Measurements from ENCODE around the gene FOXN1. TPM values are rescaled to one million over a fixed set of nuclear protein-coding genes. Genes with fewer than 3 reads are reported as not detected.

The FOXN1 gene
- total and polyA plus RNA-seq, 10 of the 15 experiments (the other 5 are each of a cell fraction or from before 2014, with no cell fraction given), result not detected

DNA sequence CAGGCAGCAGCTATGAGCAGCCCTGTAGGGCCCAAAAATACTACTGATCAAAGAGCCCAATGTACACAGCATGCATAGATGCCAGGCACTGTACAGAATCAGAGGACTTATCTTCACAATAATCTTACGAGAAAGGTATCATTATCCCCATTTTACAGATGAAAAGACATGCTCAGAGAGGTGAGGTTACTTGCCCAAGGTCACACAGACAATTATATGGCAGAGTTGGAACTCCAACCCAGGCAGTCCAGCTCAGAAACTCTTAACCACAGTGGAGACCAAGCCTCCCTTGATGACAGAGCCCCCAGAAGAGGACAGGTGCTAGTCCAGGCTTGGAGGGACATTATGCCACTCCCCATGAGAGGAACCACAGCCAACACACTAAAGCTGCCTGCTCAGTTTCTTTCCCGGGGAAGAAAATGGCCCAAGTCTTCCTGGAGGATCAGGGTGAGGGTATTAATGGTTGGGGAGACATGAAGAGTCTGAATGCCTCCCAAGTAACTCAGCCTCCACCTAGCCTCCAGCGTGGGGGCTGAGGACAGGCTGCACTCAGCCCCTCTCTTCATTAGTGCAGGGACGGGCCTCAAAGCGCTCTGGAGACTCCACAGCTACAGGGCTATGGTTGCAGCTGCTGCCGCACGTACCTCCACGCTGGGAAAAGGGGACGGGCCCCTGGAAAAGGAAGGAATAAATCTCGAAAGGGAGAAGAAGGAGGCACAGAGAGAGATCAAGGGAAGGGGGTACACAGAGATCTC, 45.5 kb downstream of the FOXN1 start:
- Histone ChIP-seq H2AFZ (ENCODE audit: control insufficient read depth, low read depth, low read length) (no peak overlapping the region), H3K79me2 (ENCODE audit: control insufficient read depth, insufficient read depth, low read length) (peaks cover 50% of the 10 kb centered on the region), H3K27me3 (replicated peaks in 1 of 2; ENCODE audit: control insufficient read depth in 2 of 2, insufficient read depth in 2 of 2, low read length in 1 of 2) (no peaks in the 10 kb centered on the region), H3K27ac (ENCODE audit: control insufficient read depth, insufficient read depth) (peak overlapping the region; percentile 73), H3K4me2 (ENCODE audit: control insufficient read depth, insufficient read depth) (peak overlapping the region; percentile 97), H3K36me3 (ENCODE audit: control insufficient read depth in 2 of 2, insufficient read depth in 2 of 2, low read length in 1 of 2) (peaks cover 17 to 25% of the 10 kb centered on the region in 2 experiments; a peak in 3 of 4 replicates), H4K20me1 (ENCODE audit: control insufficient read depth, insufficient read depth) (no peaks in the 10 kb centered on the region), H3K9ac (ENCODE audit: control insufficient read depth, insufficient read depth, low read length) (peak overlapping the region; percentile 79), H3K9me3 (replicated peaks; ENCODE audit: control insufficient read depth, insufficient read depth, low read length) (no peaks in the 10 kb centered on the region), H3K4me1 (ENCODE audit: control insufficient read depth, insufficient read depth, low read length) (peaks cover 38% of the 10 kb centered on the region), H3K4me3 (peak overlapping the region; percentile 98)
- WGBS (ENCODE audit: insufficient coverage, insufficient replicate concordance, low lambda C conversion rate, missing lambda C conversion rate), result 22% methylated on average over 10 of the region's 10 CpGs
- ChIA-PET POLR2A (interaction anchor here (1.0 to 9.1 kb wide), 12 partner anchors 18 to 93 kb away, joined by 3 to 148 read pairs (median 8); partner anchors contain the start of genes ALDOC, BLTP2 and PIGS), CTCF (interaction anchor here (1.0 to 13.9 kb wide), 11 partner anchors 11 to 135 kb away, joined by 3 to 316 read pairs (median 16); partner anchors contain the start of genes ALDOC, BLTP2, PIGS and RSKR), RAD21 (ENCODE audit: unreplicated experiment) (interaction anchor here (0.6 to 8.3 kb wide), 9 partner anchors 17 to 175 kb away, joined by 3 to 102 read pairs (median 6); partner anchors contain the start of genes ALDOC and PIGS), SMC1A (ENCODE audit: uncharacterized antibody, unreplicated experiment) (interaction anchor here (0.6 to 6.1 kb wide), 11 partner anchors 10 to 276 kb away, joined by 3 to 89 read pairs (median 5); partner anchors contain the start of genes ALDOC, PIGS, RSKR and SPAG5)
- ATAC-seq (no peak), DNase-seq (ENCODE audit: low read depth, low spot score) (no peak), FAIRE-seq (no peak)
- BruUV-seq (replicated peaks), result no TSS peak
- intact Hi-C loops (cut with micrococcal nuclease; ENCODE audit: unreplicated experiment) (loop anchor here (1.0 to 10.0 kb wide), 2 partner anchors 16 to 163 kb away; partner anchors contain the start of genes PROCA1, RAB34 and RPL23A), in situ Hi-C loops (cut with MboI) (loop anchor here (25.0 kb wide), 1 partner anchor 1064 kb away; no protein-coding TSS in a partner anchor)
- TF ChIP-seq POLR2AphosphoS2 (IDR thresholded peaks at IDR 0.05; ENCODE audit: low read depth, low read length) (0 out of 2 replicates have a peak, but pooled peaks have one; percentile 6), RCOR1 (conservative IDR thresholded peaks at IDR 0.05; ENCODE audit: low read depth, low read length) (no peak), SMARCA5 (IDR thresholded peaks at IDR 0.05) (peak; percentile 53; the same call in 1 of the 2 replicates), ZNF384 (IDR thresholded peaks at IDR 0.05; ENCODE audit: borderline replicate concordance, low read depth, low read length) (no peak), POLR2A (IDR thresholded peaks at IDR 0.05; ENCODE audit: low read depth, low read length) (0 out of 2 replicates have a peak, but pooled peaks have one; percentile 15), MLLT1 (IDR thresholded peaks at IDR 0.05) (0 out of 2 replicates have a peak, but pooled peaks have one; percentile 25), POLR2AphosphoS5 (IDR thresholded peaks at IDR 0.05; ENCODE audit: low read length) (0 out of 2 replicates have a peak, but pooled peaks have one; percentile 19)

Data from GM12878 (cell line).